H7 (cell line): ENCODE measurements around the gene MAGEA4. TPM values are rescaled to one million over a fixed set of nuclear protein-coding genes. Genes with fewer than 3 reads are reported as not detected.
"Not testable (repeated sequence)": the region's sequence is repeated elsewhere in the genome, so short reads cannot be mapped to it uniquely, and the experiment has no call there.

Experiments used
- DNase-seq: peaks from one replicate; pipeline ENCODE4 v3.0.0; 2012
- H3K27me3 ChIP-seq: 2 replicates; pipeline ENCODE4 v1.6.0; 2011; ENCODE audit warnings: mild to moderate bottlenecking, low read length; ENCODE audit not compliant: control insufficient read depth, insufficient read depth
- H3K36me3 ChIP-seq: replicated peaks from 2 replicates; pipeline ENCODE4 v1.5.1; 2011; ENCODE audit warnings: low read length; ENCODE audit not compliant: control insufficient read depth, insufficient read depth
- H3K4me3 ChIP-seq: 2 replicates; pipeline ENCODE4 v1.5.1; 2011; ENCODE audit warnings: low read depth, mild to moderate bottlenecking, control low read depth, low read length, moderate library complexity; ENCODE audit not compliant: insufficient read depth
- total RNA-seq: library from RNA; depleted of rRNA; stranded (reverse); fragments of >200 nt; shearing (Covaris generic); gene quantifications from 2 replicates; pipeline ENCODE4 v1.2.3, GENCODE V29; 2014

MAGEA4 gene
- total RNA-seq, 1 experiment from 2014 or later = 138 TPM

DNA sequence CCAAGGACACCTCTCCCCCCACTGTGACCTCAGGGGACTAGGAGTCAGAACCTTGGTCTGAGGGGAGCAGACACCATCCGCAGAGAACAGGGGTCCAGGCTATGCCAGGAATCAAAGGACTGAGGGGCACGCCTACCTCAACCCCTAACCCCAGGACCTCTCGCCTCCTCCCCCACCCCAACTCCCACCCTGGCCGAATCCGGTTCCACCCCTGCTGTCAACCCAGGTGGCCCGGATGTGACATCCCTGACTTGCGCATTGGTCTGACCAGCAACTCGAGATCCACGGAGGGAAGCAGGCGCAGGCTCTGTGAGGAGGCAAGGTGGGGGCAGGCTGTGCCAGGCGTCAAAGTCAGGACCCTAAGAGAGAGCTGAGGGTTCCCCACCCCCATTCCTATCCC lies 468 bp upstream of the MAGEA4 start:
- Histone ChIP-seq H3K27me3 (no peaks in the 10 kb centered on the region), H3K36me3 (no peaks in the 10 kb centered on the region), H3K4me3 (no peak overlapping the region; the same call in 1 of the 2 replicates)
- peak; percentile 25 for DNase-seq

DNA sequence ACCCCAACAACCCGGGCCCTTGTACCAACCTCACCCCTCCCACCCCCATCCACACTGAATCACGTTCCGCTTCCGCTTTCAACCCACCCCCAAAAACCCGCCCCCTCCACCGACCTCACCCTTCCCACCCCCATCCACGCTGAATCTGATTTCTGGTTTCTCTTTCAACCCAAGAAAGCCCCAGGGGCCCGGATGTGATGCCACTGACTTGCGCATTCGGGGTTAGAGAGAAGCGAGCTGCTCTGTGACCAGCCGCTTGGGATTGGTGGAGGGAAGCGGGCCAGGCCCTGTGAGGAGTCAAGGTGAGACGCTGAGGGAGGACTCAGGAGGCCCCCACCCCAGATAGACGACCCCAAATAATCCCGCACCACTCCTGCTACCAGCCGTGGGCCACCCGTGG lies 6.0 kb downstream of the MAGEA4 start:
- DNase-seq, H3K4me3 ChIP-seq, H3K36me3 ChIP-seq, H3K27me3 ChIP-seq: not testable (repeated sequence)

GRCh38 chrX:151919610-151920009 lies 6.9 kb downstream of the MAGEA4 start:
- Histone ChIP-seq H3K4me3 (no peak overlapping the region), H3K36me3 (no peaks in the 10 kb centered on the region), H3K27me3 (no peaks in the 10 kb centered on the region)
- no peak for DNase-seq

DNA sequence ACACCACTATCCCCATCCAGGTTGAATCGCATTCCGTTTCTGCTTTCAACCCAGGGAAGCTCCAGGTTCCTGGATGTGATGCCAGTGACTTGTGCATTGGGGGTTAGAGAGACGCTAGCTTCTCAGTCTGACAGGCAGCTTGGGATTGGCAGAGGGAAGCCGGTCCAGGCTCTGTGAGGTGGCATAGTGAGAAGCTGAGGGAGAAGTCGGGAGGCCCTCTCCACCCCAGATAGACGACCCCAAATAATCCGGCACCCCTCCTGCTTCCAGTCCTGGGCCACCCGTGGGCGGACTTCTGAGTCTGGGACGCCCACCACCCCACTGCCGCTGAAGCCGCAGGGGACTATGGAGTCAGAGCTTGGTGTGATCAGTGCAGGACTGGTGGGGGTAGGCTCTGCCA lies 7.4 kb downstream of the MAGEA4 start:
- Histone ChIP-seq H3K36me3 (no peaks in the 10 kb centered on the region), H3K4me3 (no peak overlapping the region), H3K27me3 (no peaks in the 10 kb centered on the region)
- no peak for DNase-seq

DNA sequence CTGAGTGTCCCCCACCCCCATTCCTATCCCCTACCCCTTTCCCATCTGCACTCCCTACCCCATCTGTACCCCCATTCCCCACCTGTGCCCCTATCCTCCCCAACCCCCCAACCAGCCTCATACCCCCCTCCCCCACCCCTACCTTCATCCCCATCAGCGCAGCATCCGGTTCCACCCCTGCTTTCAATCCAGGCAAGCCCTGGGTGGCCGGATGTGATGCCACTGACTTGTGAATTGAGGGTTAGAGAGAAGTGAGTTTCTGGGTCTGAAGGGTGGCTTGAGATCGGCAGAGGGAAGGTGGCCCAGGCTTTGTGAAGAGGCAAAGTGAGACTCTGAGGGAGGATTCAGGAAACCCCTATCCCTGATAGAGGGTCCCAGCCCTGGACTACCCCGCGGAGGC lies 7.8 kb downstream of the MAGEA4 start:
- DNase-seq = no peak
- no peaks in the 10 kb centered on the region for H3K27me3 ChIP-seq
- no peaks in the 10 kb centered on the region for H3K36me3 ChIP-seq
- no peak overlapping the region for H3K4me3 ChIP-seq

DNA sequence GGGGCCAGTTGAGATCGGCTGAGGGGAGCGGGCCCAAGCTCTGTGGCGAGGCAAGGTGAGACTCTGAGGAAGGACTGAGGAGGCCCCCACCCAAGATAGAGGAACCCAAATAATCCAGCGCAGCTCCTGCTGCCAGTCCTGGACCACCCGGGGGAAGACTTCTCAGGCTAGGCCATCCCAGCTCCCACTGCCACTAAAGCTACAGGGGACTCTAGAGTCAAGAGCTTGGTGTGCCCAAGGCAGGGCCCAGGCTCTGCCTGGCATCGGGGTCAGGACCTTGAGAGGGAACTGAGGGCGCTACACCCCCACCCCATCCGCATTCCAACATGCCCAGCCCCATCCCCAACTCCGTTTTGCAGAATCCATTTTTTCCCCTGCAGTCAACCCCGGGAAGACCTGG lies 8.6 kb downstream of the MAGEA4 start:
- H3K36me3 ChIP-seq = no peaks in the 10 kb centered on the region
- no peaks in the 10 kb centered on the region for H3K27me3 ChIP-seq
- H3K4me3 ChIP-seq = no peak overlapping the region
- DNase-seq = no peak

DNA sequence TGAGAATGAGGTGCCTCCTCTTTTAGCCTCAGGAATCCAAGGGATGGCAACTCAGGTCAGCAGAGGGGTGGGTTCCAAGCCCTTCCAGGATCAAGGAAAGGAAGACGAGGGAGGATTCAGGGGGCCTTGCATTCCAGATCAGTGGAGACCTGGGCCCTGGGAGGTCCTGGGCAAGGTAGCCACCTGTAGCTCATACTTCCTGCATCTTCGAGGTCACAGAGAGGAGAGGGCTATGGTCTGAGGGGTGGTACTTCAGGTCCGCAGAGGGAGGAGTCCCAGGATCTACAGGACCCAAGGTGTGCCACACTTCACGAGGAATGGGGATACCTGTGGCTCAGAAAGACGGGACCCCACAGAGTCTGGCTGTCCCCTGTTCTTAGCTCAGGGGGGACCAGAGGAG lies 9.2 kb downstream of the MAGEA4 start:
- Histone ChIP-seq H3K4me3 (no peak overlapping the region), H3K36me3 (no peaks in the 10 kb centered on the region), H3K27me3 (no peaks in the 10 kb centered on the region)
- no peak for DNase-seq

DNA sequence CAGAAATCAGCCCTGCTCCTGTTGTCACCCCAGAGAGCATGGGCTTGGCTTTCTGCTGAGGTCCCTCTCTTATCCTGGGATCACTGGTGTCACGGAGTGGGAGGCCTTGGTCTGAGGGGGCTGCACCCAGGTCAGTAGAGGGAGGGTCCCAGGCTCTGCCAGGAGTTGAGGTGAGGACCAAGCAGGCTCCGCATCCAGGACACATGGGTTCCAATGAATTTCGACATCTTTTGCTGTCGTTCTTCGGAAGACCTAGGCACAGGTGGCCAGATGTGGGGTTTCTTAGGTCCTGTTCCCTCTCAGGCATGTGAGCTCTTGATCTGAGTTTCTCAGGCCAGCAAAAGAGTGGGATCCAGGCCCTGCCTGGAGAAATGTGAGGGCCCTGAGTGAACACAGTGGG lies 10.0 kb downstream of the MAGEA4 start:
- Histone ChIP-seq H3K27me3 (no peaks in the 10 kb centered on the region), H3K4me3 (no peak overlapping the region), H3K36me3 (no peaks in the 10 kb centered on the region)
- no peak for DNase-seq

GRCh38 chrX:151923648-151924047 lies 11.0 kb downstream of the MAGEA4 start:
- no peak overlapping the region for H3K4me3 ChIP-seq
- H3K36me3 ChIP-seq = no peaks in the 10 kb centered on the region
- DNase-seq = no peak
- H3K27me3 ChIP-seq = no peaks in the 10 kb centered on the region

DNA sequence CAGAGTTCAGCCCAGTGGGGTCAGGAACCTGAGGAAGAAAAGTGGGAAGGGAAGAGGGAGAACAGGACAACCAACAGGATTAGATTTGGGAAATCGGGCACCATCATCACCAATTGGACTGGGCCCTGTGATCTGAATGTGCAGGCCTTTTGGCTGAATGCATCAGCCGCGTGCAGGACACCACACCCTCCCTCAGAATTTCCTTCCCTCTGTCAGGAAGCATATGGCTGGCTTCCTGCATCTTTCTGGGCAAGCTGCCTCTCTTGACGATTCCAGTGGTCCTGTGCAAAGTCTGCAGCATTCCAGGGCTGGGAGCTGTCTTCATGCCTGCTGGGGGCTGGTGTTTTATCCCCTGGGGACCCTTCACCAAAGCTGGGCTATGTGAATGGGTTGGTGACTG lies 16.4 kb downstream of the MAGEA4 start:
- Histone ChIP-seq H3K27me3 (no peaks in the 10 kb centered on the region), H3K36me3 (no peaks in the 10 kb centered on the region), H3K4me3 (no peak overlapping the region)
- DNase-seq = no peak

DNA sequence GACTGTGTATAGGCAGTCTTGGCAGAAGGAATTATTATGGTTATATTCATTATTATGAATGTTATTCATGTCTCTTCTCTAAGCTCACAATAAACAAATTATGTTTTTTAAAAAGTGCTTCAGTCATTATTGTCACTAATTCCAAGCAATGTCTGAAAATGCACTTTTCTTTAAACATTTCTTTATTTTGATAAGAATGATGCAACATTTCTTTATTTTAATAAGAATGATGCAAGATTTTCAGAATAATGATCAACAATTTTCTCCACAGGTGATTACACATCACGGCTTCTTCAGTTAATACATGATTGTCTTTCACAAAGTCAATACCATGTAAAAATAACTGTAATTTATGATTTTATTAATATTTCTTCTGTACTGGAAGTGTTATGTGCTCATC lies 22.7 kb downstream of the MAGEA4 start:
- no peak for DNase-seq
- H3K36me3 ChIP-seq = no peaks in the 10 kb centered on the region
- H3K27me3 ChIP-seq = no peaks in the 10 kb centered on the region
- H3K4me3 ChIP-seq = no peak overlapping the region

DNA sequence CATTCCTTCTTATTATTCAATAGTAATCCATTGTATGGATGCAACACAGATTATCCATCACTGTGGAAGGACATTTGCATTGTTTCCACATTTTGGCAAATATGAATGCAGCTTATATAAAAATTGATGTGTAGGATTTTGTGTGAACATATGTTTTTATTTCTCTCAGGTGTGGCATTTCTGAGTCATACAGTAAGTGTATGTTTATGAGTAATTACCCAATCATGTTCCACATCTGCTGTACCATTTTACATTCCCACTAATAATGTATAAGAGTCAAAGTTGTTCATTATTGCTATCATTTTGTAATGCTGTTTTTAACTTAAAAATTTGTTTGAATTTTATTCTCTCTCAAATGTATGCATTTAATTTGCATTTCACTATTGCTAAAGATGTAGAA lies 25.5 kb downstream of the MAGEA4 start:
- no peak for DNase-seq
- Histone ChIP-seq H3K4me3 (no peak overlapping the region), H3K27me3 (no peaks in the 10 kb centered on the region), H3K36me3 (no peaks in the 10 kb centered on the region)

DNA sequence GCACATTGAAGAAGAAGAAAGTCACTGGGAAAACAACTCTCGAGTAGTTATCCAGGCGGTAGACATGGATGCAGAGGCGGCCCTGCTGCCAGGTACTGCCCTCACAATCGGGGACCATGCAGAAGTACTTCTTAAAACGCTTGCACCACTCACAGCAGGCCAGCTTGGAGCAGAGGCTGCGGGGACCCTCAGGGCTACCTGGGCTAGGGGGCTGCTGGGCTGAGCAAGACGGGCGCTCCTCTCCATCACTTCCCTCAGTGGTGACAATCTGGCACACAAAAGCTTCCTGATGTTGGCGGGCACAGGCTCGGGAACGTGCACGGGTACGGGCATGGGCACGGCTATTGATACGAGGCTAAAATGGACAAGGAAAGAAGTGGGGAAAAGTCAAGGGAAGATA lies 42.0 kb downstream of the MAGEA4 start:
- H3K27me3 ChIP-seq = no peaks in the 10 kb centered on the region
- H3K36me3 ChIP-seq = no peaks in the 10 kb centered on the region
- no peak overlapping the region for H3K4me3 ChIP-seq
- no peak for DNase-seq

DNA sequence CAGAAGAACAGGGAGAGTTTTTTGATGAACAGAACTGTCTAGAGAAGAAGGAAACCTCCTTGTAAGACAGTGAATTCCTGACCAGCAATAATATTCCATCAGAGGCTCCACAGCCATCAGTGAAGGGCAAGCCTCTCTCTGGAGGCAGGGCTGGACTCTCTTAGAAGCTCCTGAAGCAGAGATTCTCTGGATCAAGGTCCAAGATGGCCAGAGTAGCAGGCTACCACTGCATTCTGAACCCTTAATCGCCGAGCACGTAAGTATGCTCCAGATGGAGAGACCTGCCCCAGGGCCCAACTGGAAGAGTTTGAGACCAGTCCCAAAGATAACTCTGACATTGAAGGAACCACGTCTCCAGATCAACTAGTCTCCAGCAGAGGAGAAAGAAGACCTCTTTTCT lies 45.4 kb downstream of the MAGEA4 start:
- DNase-seq = no peak
- no peaks in the 10 kb centered on the region for H3K36me3 ChIP-seq
- H3K27me3 ChIP-seq = no peaks in the 10 kb centered on the region
- no peak overlapping the region for H3K4me3 ChIP-seq

DNA sequence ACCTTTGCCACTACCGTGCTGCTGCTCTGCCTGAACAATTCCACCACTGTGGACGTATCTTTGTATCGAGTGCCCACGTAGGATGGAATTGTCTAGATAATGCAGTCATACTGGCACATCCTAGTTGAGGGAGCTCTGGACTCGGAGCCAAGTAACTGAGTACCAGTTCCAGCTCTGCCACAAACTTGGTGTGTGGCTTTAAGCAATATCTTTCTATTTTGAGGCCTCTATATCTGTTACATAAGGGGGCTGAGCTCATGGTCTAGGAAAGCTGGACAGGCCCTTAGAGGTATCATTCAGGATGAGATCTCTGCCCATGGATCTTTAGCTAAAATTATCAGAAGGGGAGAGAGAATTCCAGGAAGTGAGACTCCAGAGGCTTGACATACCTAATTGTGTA lies 49.3 kb downstream of the MAGEA4 start:
- Histone ChIP-seq H3K4me3 (no peak overlapping the region), H3K27me3 (no peaks in the 10 kb centered on the region), H3K36me3 (no peaks in the 10 kb centered on the region)
- no peak for DNase-seq

DNA sequence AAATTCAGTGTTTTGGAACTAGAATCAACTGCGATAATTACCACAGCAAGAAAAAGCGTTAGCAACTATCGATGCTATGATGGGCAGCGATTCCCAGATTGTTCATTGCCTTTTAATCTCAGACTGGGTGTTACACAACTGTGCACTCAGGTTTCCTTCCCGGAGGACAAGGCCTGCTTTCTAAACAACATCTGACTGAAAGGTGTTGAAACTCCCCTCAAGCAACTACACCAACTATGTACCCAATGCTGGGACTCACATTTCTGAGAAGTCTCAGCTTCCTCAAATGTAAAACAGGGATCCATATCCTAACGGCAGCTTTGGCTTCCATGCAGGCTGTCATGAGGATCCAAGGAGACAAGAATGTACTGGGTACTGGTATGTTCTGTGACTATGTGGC lies 53.5 kb downstream of the MAGEA4 start:
- no peaks in the 10 kb centered on the region for H3K36me3 ChIP-seq
- H3K4me3 ChIP-seq = no peak overlapping the region
- no peak for DNase-seq
- no peaks in the 10 kb centered on the region for H3K27me3 ChIP-seq
